ENCODE results near the gene PRKG1.

PRKG1 gene

DNA sequence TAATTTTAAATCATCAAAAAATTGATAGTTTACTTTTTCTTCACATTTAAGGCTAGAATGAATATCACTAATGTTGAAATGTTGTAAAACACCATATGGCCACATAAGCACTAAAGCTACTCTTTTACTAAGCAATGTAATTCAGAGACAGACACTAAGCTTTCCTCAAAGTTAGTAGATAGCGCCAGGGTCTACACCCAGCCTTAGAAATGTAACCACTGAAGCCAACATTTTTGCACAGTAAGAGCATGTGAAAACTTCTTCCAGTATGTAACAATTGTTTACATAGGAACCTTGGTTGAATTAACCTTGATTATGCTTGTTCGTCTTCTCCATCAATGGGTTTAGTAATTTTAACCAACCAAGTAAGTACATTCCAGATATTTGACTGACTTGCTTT is 28.4 kb upstream of the PRKG1 start:
- no peaks in the 10 kb centered on the region for H3K4me1 ChIP-seq (ENCODE audit: insufficient read depth, low read length, poor library complexity, severe bottlenecking)
- no peaks in the 10 kb centered on the region for H3K36me3 ChIP-seq (ENCODE audit: insufficient read depth, low read length)
- H4K20me1 ChIP-seq (ENCODE audit: insufficient read depth, low read length, poor library complexity, severe bottlenecking) = no peaks in the 10 kb centered on the region
- H2AFZ ChIP-seq (ENCODE audit: low read length) = no peak overlapping the region
- no peaks in the 10 kb centered on the region for H3K79me2 ChIP-seq (ENCODE audit: insufficient read depth, low read length)
- no peak overlapping the region for H3K4me2 ChIP-seq (ENCODE audit: low read depth, low read length, poor library complexity, severe bottlenecking)
- H3K4me3 ChIP-seq (ENCODE audit: low read length, poor library complexity, severe bottlenecking) = no peak overlapping the region
- H3K9ac ChIP-seq (ENCODE audit: low read depth, low read length, poor library complexity, severe bottlenecking) = no peak overlapping the region
- H3K9me2 ChIP-seq (replicated peaks; ENCODE audit: low read depth, low read length) = no peaks in the 10 kb centered on the region
- H3K27me3 ChIP-seq (ENCODE audit: insufficient read depth, low read length, poor library complexity, severe bottlenecking) = no peaks in the 10 kb centered on the region
- H3K9me3 ChIP-seq (ENCODE audit: insufficient read depth, low read depth, low read length) = no peaks in the 10 kb centered on the region
- TF ChIP-seq, protein P1, sequence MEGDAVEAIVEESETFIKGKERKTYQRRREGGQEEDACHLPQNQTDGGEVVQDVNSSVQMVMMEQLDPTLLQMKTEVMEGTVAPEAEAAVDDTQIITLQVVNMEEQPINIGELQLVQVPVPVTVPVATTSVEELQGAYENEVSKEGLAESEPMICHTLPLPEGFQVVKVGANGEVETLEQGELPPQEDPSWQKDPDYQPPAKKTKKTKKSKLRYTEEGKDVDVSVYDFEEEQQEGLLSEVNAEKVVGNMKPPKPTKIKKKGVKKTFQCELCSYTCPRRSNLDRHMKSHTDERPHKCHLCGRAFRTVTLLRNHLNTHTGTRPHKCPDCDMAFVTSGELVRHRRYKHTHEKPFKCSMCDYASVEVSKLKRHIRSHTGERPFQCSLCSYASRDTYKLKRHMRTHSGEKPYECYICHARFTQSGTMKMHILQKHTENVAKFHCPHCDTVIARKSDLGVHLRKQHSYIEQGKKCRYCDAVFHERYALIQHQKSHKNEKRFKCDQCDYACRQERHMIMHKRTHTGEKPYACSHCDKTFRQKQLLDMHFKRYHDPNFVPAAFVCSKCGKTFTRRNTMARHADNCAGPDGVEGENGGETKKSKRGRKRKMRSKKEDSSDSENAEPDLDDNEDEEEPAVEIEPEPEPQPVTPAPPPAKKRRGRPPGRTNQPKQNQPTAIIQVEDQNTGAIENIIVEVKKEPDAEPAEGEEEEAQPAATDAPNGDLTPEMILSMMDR (conservative IDR thresholded peaks at IDR 0.05; ENCODE audit: low read length) = no peak
- no peak for TF ChIP-seq EZH2phosphoT487 (IDR thresholded peaks at IDR 0.05; ENCODE audit: borderline replicate concordance)
- H3F3A ChIP-seq (ENCODE audit: low read depth) = no peaks in the 10 kb centered on the region

DNA sequence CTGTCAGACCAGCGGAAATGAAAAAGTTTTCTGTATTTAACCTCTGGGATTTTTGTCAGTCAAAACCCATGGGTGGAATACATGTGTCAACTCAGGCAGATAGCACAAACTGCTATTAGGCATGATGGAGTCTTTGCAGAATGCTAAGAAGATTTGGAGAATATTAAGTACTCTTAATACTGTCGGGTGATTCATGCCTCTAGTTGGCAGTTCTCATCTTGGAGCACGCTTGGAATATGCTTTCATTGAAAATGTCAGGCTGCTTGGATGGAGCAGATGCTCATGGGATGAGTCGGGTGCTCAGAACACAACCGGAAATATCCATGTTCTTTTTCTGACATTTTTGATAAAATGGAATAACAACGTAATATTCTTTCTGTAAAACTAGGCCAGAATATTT is 27.6 kb upstream of the PRKG1 start:
- no peaks in the 10 kb centered on the region for H3K9me2 ChIP-seq (replicated peaks; ENCODE audit: low read depth, low read length)
- no peaks in the 10 kb centered on the region for H3K9me3 ChIP-seq (ENCODE audit: insufficient read depth, low read depth, low read length)
- H3K36me3 ChIP-seq (ENCODE audit: insufficient read depth, low read length) = no peaks in the 10 kb centered on the region
- H2AFZ ChIP-seq (ENCODE audit: low read length) = no peak overlapping the region
- no peak overlapping the region for H3K4me2 ChIP-seq (ENCODE audit: low read depth, low read length, poor library complexity, severe bottlenecking)
- no peaks in the 10 kb centered on the region for H3K79me2 ChIP-seq (ENCODE audit: insufficient read depth, low read length)
- no peak overlapping the region for H3K9ac ChIP-seq (ENCODE audit: low read depth, low read length, poor library complexity, severe bottlenecking)
- no peaks in the 10 kb centered on the region for H4K20me1 ChIP-seq (ENCODE audit: insufficient read depth, low read length, poor library complexity, severe bottlenecking)
- H3K4me1 ChIP-seq (ENCODE audit: insufficient read depth, low read length, poor library complexity, severe bottlenecking) = no peaks in the 10 kb centered on the region
- H3K27me3 ChIP-seq (ENCODE audit: insufficient read depth, low read length, poor library complexity, severe bottlenecking) = no peaks in the 10 kb centered on the region
- H3K4me3 ChIP-seq (ENCODE audit: low read length, poor library complexity, severe bottlenecking) = no peak overlapping the region
- no peaks in the 10 kb centered on the region for H3F3A ChIP-seq (ENCODE audit: low read depth)
- TF ChIP-seq EZH2phosphoT487 (IDR thresholded peaks at IDR 0.05; ENCODE audit: borderline replicate concordance) = no peak

DNA sequence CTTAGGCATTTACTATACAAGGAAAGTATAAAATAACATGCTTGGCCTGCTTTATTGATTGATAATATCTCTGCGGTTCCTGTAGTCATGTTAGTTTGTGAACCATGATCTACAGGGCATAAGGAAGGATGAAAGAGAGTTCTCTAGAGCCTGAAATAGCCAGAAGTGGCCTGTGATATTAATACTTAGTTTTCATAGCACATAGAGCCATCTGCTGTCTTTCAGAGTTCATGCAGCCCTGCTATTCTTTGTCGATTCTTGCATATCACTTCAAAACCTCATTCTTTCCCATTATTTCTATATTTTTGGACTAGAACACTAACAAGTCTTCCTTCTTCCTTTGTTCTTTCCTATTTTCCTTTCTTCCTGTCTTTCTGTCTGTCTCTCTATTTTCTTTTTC is 26.4 kb upstream of the PRKG1 start:
- no peaks in the 10 kb centered on the region for H3K9me3 ChIP-seq (ENCODE audit: insufficient read depth, low read depth, low read length)
- no peak overlapping the region for H2AFZ ChIP-seq (ENCODE audit: low read length)
- H3F3A ChIP-seq (ENCODE audit: low read depth) = no peaks in the 10 kb centered on the region
- no peaks in the 10 kb centered on the region for H4K20me1 ChIP-seq (ENCODE audit: insufficient read depth, low read length, poor library complexity, severe bottlenecking)
- H3K36me3 ChIP-seq (ENCODE audit: insufficient read depth, low read length) = no peaks in the 10 kb centered on the region
- no peak overlapping the region for H3K4me3 ChIP-seq (ENCODE audit: low read length, poor library complexity, severe bottlenecking)
- no peak overlapping the region for H3K9ac ChIP-seq (ENCODE audit: low read depth, low read length, poor library complexity, severe bottlenecking)
- no peaks in the 10 kb centered on the region for H3K27me3 ChIP-seq (ENCODE audit: insufficient read depth, low read length, poor library complexity, severe bottlenecking)
- TF ChIP-seq EZH2phosphoT487 (IDR thresholded peaks at IDR 0.05; ENCODE audit: borderline replicate concordance) = no peak
- TF ChIP-seq, protein P1 (conservative IDR thresholded peaks at IDR 0.05; ENCODE audit: low read length) = no peak
- no peak overlapping the region for H3K4me2 ChIP-seq (ENCODE audit: low read depth, low read length, poor library complexity, severe bottlenecking)
- no peaks in the 10 kb centered on the region for H3K9me2 ChIP-seq (replicated peaks; ENCODE audit: low read depth, low read length)
- H3K79me2 ChIP-seq (ENCODE audit: insufficient read depth, low read length) = no peaks in the 10 kb centered on the region
- H3K4me1 ChIP-seq (ENCODE audit: insufficient read depth, low read length, poor library complexity, severe bottlenecking) = no peaks in the 10 kb centered on the region

DNA sequence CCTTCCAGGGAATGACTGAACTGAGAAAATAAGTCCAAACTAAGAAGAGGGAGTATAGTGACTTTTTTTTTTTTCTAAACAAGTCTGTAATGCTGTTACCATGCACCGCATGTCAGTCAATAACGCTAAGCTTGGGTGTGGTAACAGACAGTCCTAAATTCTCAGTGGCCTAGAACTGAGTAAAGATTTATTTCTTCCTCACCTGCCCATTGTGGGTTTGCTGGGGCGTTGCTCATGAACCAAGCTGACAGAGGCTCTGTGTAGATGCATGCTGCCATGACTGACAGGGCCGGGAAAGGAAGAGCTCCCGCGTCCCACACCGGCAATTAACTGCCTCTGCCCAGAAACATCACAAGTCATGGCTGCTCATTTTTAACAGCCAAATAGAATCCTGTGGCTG is 25.5 kb upstream of the PRKG1 start:
- Histone ChIP-seq H3K36me3 (ENCODE audit: insufficient read depth, low read length) (no peaks in the 10 kb centered on the region), H4K20me1 (ENCODE audit: insufficient read depth, low read length, poor library complexity, severe bottlenecking) (no peaks in the 10 kb centered on the region), H3F3A (ENCODE audit: low read depth) (no peaks in the 10 kb centered on the region), H3K4me3 (ENCODE audit: low read length, poor library complexity, severe bottlenecking) (no peak overlapping the region), H3K4me2 (ENCODE audit: low read depth, low read length, poor library complexity, severe bottlenecking) (no peak overlapping the region), H3K79me2 (ENCODE audit: insufficient read depth, low read length) (no peaks in the 10 kb centered on the region), H2AFZ (ENCODE audit: low read length) (no peak overlapping the region), H3K27me3 (ENCODE audit: insufficient read depth, low read length, poor library complexity, severe bottlenecking) (no peaks in the 10 kb centered on the region), H3K9me3 (ENCODE audit: insufficient read depth, low read depth, low read length) (no peaks in the 10 kb centered on the region), H3K9me2 (replicated peaks; ENCODE audit: low read depth, low read length) (no peaks in the 10 kb centered on the region), H3K4me1 (ENCODE audit: insufficient read depth, low read length, poor library complexity, severe bottlenecking) (no peaks in the 10 kb centered on the region), H3K9ac (ENCODE audit: low read depth, low read length, poor library complexity, severe bottlenecking) (no peak overlapping the region)
- no peak for TF ChIP-seq EZH2phosphoT487 (IDR thresholded peaks at IDR 0.05; ENCODE audit: borderline replicate concordance)
- TF ChIP-seq, protein P1 (conservative IDR thresholded peaks at IDR 0.05; ENCODE audit: low read length) = no peak

Measured in Loucy (cell line).